Measurements from ENCODE around the gene OXER1.

OXER1 gene

GRCh38 chr2:42781181-42781580, 17.2 kb upstream of the OXER1 start:
- TF ChIP-seq CTCF (IDR thresholded peaks at IDR 0.05), result no peak
- no peak overlapping the region for H3K27ac ChIP-seq

GRCh38 chr2:42777883-42778805, 14.2 kb upstream of the OXER1 start:
- H3K27ac ChIP-seq, result no peak overlapping the region

GRCh38 chr2:42775810-42776209, 11.9 kb upstream of the OXER1 start:
- H3K27ac ChIP-seq, result no peak overlapping the region
- TF ChIP-seq CTCF (IDR thresholded peaks at IDR 0.05), result no peak

More at GRCh38 chr2:42777883-42778805, 14.2 kb upstream of the OXER1 start:
- no peak for TF ChIP-seq ZFX (IDR thresholded peaks at IDR 0.05; ENCODE audit: borderline replicate concordance)
- no peak for TF ChIP-seq CTCF (IDR thresholded peaks at IDR 0.05)

GRCh38 chr2:42775186-42775585, 11.3 kb upstream of the OXER1 start:
- TF ChIP-seq CTCF (IDR thresholded peaks at IDR 0.05), result no peak
- no peak for TF ChIP-seq ZFX (IDR thresholded peaks at IDR 0.05; ENCODE audit: borderline replicate concordance)
- no peak overlapping the region for H3K27ac ChIP-seq

- no peak overlapping the region for H3K27ac ChIP-seq
- TF ChIP-seq ZFX (IDR thresholded peaks at IDR 0.05; ENCODE audit: borderline replicate concordance), result no peak
Measured at GRCh38 chr2:42771546-42772153, 7.7 kb upstream of the OXER1 start.

GRCh38 chr2:42770288-42771131, 6.6 kb upstream of the OXER1 start:
- no peak for TF ChIP-seq ZFX (IDR thresholded peaks at IDR 0.05; ENCODE audit: borderline replicate concordance)
- peak; percentile 21; the same call in 1 of the 2 replicates for TF ChIP-seq CTCF (IDR thresholded peaks at IDR 0.05)

GRCh38 chr2:42769583-42770287, 5.8 kb upstream of the OXER1 start:
- TF ChIP-seq ZFX (IDR thresholded peaks at IDR 0.05; ENCODE audit: borderline replicate concordance) (no peak), CTCF (IDR thresholded peaks at IDR 0.05) (no peak)
- no peak overlapping the region for H3K27ac ChIP-seq

More at GRCh38 chr2:42770288-42771131, 6.6 kb upstream of the OXER1 start:
- H3K27ac ChIP-seq, result no peak overlapping the region

All from 22Rv1 (cell line).